ENCODE data around the gene EMILIN3.

DNA sequence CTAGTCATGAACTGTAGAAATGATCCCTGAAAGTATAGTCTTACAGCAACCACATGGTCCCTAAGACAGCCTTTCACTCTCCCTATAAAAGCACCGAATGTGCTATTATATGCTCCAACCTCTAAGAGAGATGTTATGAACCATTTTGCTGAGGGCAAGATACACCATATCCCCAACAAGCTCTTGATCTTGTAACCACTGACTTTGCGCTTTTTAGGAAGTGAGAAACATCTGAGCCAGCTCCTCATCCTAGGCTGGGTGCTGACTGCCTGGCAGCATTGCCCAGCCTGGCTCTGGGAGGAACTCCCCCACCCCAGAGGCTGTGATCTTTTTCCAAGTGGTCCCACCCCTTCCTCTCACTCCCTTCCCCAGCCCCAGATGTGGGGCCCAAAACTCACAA lies 3.1 kb upstream of the EMILIN3 start:
- TF ChIP-seq, protein P1, sequence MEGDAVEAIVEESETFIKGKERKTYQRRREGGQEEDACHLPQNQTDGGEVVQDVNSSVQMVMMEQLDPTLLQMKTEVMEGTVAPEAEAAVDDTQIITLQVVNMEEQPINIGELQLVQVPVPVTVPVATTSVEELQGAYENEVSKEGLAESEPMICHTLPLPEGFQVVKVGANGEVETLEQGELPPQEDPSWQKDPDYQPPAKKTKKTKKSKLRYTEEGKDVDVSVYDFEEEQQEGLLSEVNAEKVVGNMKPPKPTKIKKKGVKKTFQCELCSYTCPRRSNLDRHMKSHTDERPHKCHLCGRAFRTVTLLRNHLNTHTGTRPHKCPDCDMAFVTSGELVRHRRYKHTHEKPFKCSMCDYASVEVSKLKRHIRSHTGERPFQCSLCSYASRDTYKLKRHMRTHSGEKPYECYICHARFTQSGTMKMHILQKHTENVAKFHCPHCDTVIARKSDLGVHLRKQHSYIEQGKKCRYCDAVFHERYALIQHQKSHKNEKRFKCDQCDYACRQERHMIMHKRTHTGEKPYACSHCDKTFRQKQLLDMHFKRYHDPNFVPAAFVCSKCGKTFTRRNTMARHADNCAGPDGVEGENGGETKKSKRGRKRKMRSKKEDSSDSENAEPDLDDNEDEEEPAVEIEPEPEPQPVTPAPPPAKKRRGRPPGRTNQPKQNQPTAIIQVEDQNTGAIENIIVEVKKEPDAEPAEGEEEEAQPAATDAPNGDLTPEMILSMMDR (IDR thresholded peaks at IDR 0.05): no peak
- no peak for TF ChIP-seq EP300 (IDR thresholded peaks at IDR 0.05; ENCODE audit: low read depth)
- no peak for TF ChIP-seq POLR2A (IDR thresholded peaks at IDR 0.05)
- TF ChIP-seq POLR2AphosphoS5 (IDR thresholded peaks at IDR 0.05): no peak

Measured in transverse colon (tissue), 4 donors.